Epithelial cell of proximal tubule (primary cell): ENCODE data around the gene TMEM35B. TPM values are rescaled to one million over a fixed set of nuclear protein-coding genes. Genes with fewer than 3 reads are reported as not detected.
A peak's percentile ranks its signal among the peaks of the same experiment; 100 is the strongest.
"Not testable (repeated sequence)": the region's sequence is repeated elsewhere in the genome, so short reads cannot be mapped to it uniquely, and the experiment has no call there.

ENCODE experiments used
- DNase-seq: peaks from one replicate; pipeline ENCODE4 v3.0.0-alpha.2; 2011; ENCODE audit warnings: low read depth
- H3K4me3 ChIP-seq: 2 replicates; pipeline ENCODE4 v1.5.1; 2011; ENCODE audit warnings: low read depth, mild to moderate bottlenecking, low read length
- CTCF ChIP-seq: conservative IDR thresholded peaks from 2 replicates; pipeline ENCODE4 v1.5.1; 2012; ENCODE audit warnings: low read depth, mild to moderate bottlenecking, low read length
- total RNA-seq: library from RNA; depleted of rRNA; stranded (reverse); fragments of >200 nt; gene quantifications from 2 replicates; pipeline ENCODE4 v1.2.3, GENCODE V29; 2015

The TMEM35B gene
- total RNA-seq, 1 donor from 2014 or later: 28.8 TPM

DNA sequence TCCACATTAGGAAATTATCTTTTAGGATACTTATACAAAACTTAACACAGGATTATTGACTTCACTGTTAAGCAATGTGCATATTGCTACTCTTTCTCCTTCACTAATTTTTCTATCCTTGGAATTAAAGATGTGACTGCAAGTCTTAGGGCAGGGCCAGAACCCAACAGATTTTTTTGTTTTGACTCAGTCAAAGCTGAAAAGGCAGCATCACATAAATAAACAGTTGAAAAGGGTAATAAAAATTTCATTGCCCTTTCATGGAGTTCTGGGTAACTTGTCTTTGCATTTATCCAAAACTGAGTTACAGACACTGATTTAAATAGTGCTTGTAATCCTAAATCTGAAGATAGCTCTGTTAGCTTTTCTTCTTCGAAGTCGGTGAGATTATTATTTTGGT lies 1.9 kb upstream of the TMEM35B start:
- no peak for DNase-seq
- TF ChIP-seq CTCF: no peak
- H3K4me3 ChIP-seq: no peak overlapping the region

DNA sequence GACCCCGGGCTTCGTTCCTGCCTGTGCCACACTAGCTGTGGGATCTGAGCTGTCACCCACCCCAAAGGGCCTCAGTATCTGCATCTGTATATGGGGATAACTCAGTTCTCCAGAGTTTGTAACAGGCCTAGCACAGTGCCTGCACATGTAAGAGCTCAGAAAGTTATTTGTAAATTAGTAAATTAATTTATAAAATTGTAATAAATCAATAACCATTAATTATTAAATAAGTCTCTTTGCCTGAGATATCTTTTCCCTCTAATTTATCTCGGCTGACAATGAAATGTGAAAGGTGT lies 410 bp upstream of the TMEM35B start:
- H3K4me3 ChIP-seq: peak overlapping the region; percentile 78
- DNase-seq: not testable (repeated sequence)

GRCh38 chr1:34984435-34984792 lies 733 bp downstream of the TMEM35B start:
- no peak for DNase-seq
- no peak for TF ChIP-seq CTCF
- peak overlapping the region; percentile 78 for H3K4me3 ChIP-seq

DNA sequence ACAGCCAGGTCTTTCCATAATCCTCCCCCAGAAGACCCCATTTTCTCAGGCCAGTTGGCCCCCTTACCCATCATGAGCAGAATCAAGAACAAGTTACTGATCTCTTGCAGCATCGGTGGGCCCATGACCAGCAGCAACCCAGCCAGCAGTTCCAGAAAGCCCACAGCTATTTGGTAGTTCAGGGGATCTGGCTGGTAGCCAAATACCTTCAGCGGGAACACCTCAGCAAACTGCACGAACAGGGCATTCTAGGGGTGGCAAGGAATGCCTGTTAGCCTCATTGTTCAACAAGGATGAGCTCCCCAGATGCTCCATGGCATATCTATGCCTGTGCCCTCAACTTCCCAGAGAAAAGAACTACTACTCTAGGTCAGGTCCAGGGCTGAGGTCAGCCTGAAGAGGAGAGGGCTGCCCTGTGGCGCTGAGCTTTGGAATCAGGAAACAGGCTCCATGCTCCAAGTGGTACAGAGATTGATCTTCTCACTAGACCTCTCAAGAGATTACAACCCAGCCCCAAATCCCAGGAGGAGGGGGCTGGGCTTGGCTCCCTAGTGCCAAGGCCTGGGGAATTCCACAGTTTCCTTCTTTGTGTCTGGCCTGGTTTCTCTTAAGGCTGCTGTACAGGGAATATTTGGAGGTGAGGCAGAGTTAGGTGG lies 1.3 kb downstream of the TMEM35B start:
- DNase-seq: no peak
- no peak for TF ChIP-seq CTCF
- peak overlapping the region; percentile 78 for H3K4me3 ChIP-seq

DNA sequence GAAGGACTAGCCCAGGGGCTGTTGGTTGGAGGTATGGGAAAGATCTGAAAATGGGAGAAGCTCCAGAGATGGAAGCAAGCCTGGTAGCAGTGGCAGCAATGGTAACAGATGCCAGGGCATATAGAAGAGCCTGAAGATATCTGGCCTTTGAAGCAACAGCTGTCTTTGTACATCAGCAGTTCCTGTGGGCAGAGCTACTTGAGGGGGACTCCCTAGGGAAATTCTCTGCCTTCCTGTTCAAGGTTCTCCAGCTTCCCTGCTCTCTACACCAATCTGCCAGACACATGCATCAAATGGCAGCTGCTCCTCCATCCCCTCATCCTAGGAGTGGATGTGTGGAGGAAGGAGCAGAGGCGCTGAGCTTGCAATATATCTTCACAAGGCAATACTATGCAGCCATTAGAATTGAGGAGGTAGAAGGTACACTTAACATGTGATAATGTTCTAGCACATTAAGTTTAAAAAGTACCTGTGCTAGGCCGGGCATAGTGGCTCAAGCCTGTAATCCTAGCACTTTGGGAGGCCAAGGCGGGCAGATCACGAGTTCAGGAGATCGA lies 2.2 kb downstream of the TMEM35B start:
- TF ChIP-seq CTCF: no peak
- no peak for DNase-seq
- H3K4me3 ChIP-seq: no peak overlapping the region

GRCh38 chr1:34980715-34981114 lies 4.4 kb downstream of the TMEM35B start:
- H3K4me3 ChIP-seq: no peak overlapping the region
- DNase-seq: no peak
- TF ChIP-seq CTCF: no peak

DNA sequence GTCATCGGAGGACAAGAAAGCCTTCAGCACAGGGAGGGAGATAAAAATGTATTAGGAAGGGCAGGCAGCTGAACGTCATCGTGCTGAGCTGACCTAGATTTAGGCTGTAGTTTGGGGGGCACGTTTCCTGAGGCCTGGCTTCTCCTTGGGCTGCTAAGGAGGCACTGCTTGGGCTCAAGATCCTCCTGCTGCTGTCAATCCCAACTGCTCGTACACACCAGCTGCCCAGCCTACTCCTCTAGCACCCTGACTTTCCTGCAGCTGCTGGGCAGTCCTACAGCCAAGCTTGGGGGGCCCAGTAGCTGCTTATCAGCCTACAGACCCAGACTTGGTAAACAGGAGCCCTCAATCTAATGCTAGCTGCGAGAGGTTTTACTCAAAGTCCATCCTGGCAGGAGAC lies 6.2 kb downstream of the TMEM35B start:
- no peak for DNase-seq
- no peak for TF ChIP-seq CTCF
- H3K4me3 ChIP-seq: no peak overlapping the region
